Measurements from ENCODE around the gene ZNF423. TPM values are rescaled to one million over a fixed set of nuclear protein-coding genes. Genes with fewer than 3 reads are reported as not detected.

Gene ZNF423
- total and polyA plus RNA-seq, 3 experiments from 2014 or later = not detected

GRCh38 chr16:49596068-49596467 lies 259.8 kb downstream of the ZNF423 start:
- Histone ChIP-seq H3K4me3 (ENCODE audit: low read length) (no peak overlapping the region), H3K36me3 (ENCODE audit: insufficient read depth, low read length) (no peaks in the 10 kb centered on the region), H3K27ac (ENCODE audit: low read depth, low read length) (no peak overlapping the region), H3K27me3 (ENCODE audit: insufficient read depth, low read length, poor library complexity, severe bottlenecking) (no peaks in the 10 kb centered on the region), H3K9me3 (ENCODE audit: low read length) (no peaks in the 10 kb centered on the region), H3K4me1 (ENCODE audit: insufficient read depth, low read length) (peaks cover 8% of the 10 kb centered on the region)
- ChIA-PET CTCF (no interaction called here), POLR2A (no interaction called here)
- Mint-ChIP-seq H3K4me3 (no peak overlapping the region), H3K27me3 (peaks cover 4 to 42% of the 10 kb centered on the region in 2 donors), H3K27ac (no peak overlapping the region), H3K9me3 (no peaks in the 10 kb centered on the region), H3K36me3 (no peaks in the 10 kb centered on the region), H3K4me1 (peaks cover 0 to 7% (median 0%) of the 10 kb centered on the region in 3 donors)
- no peak for DNase-seq

- Histone ChIP-seq H3K9me3 (ENCODE audit: low read length) (no peaks in the 10 kb centered on the region), H3K4me1 (ENCODE audit: insufficient read depth, low read length) (peaks cover 8% of the 10 kb centered on the region), H3K27me3 (ENCODE audit: insufficient read depth, low read length, poor library complexity, severe bottlenecking) (no peaks in the 10 kb centered on the region), H3K36me3 (ENCODE audit: insufficient read depth, low read length) (no peaks in the 10 kb centered on the region), H3K4me3 (ENCODE audit: low read length) (no peak overlapping the region), H3K27ac (ENCODE audit: low read depth, low read length) (no peak overlapping the region)
- ChIA-PET POLR2A (no interaction called here), CTCF (interaction anchor here (3.0 kb wide), 1 partner anchor 187 kb away, joined by 14 read pairs; no protein-coding TSS in a partner anchor)
- H3K9me3 Mint-ChIP-seq = no peaks in the 10 kb centered on the region
- no peak for DNase-seq
- H3K36me3 Mint-ChIP-seq = no peaks in the 10 kb centered on the region
- H3K4me1 Mint-ChIP-seq = peaks cover 0 to 7% (median 0%) of the 10 kb centered on the region in 3 donors
- H3K27ac Mint-ChIP-seq = no peak overlapping the region
- peaks cover 4 to 42% of the 10 kb centered on the region in 2 donors for H3K27me3 Mint-ChIP-seq
- H3K4me3 Mint-ChIP-seq = no peak overlapping the region
Measured at GRCh38 chr16:49594685-49595498, 261.0 kb downstream of the ZNF423 start.

DNA sequence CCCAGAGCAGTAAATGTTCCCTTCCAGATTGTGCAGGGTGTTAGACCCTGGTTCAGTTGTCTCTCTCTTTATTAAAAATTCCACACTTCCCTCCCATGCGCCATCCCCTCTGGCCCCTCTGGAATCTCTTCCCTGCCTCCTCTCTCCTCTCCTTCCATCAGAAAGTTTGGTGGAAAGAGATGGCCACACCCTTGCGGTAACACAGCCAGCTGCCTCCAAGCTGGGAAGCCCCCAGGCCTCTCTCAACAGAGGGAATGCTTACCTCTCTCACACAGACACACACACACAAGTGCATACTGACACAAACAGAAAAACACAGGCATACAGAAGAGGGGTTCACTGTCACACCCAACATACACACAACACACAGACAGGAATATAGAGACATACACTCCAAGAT lies 261.8 kb downstream of the ZNF423 start:
- ChIA-PET POLR2A (no interaction called here), CTCF (interaction anchor here (1.1 to 3.0 kb wide), 3 partner anchors 11 to 186 kb away, joined by 3 to 14 read pairs (median 7); no protein-coding TSS in a partner anchor)
- H3K4me3 Mint-ChIP-seq = no peak overlapping the region
- H3K27ac ChIP-seq (ENCODE audit: low read depth, low read length) = no peak overlapping the region
- peak overlapping the region in 1 of 8 donors; percentile 6 for H3K27ac Mint-ChIP-seq
- no peak overlapping the region for H3K4me3 ChIP-seq (ENCODE audit: low read length)
- no peaks in the 10 kb centered on the region for H3K9me3 ChIP-seq (ENCODE audit: low read length)
- DNase-seq = no peak
- H3K4me1 ChIP-seq (ENCODE audit: insufficient read depth, low read length) = peaks cover 8% of the 10 kb centered on the region
- peaks cover 0 to 7% (median 0%) of the 10 kb centered on the region in 3 donors for H3K4me1 Mint-ChIP-seq
- no peaks in the 10 kb centered on the region for H3K36me3 Mint-ChIP-seq
- H3K27me3 Mint-ChIP-seq = peaks cover 4 to 37% of the 10 kb centered on the region in 2 donors
- H3K36me3 ChIP-seq (ENCODE audit: insufficient read depth, low read length) = no peaks in the 10 kb centered on the region
- H3K27me3 ChIP-seq (ENCODE audit: insufficient read depth, low read length, poor library complexity, severe bottlenecking) = no peaks in the 10 kb centered on the region
- no peaks in the 10 kb centered on the region for H3K9me3 Mint-ChIP-seq

DNA sequence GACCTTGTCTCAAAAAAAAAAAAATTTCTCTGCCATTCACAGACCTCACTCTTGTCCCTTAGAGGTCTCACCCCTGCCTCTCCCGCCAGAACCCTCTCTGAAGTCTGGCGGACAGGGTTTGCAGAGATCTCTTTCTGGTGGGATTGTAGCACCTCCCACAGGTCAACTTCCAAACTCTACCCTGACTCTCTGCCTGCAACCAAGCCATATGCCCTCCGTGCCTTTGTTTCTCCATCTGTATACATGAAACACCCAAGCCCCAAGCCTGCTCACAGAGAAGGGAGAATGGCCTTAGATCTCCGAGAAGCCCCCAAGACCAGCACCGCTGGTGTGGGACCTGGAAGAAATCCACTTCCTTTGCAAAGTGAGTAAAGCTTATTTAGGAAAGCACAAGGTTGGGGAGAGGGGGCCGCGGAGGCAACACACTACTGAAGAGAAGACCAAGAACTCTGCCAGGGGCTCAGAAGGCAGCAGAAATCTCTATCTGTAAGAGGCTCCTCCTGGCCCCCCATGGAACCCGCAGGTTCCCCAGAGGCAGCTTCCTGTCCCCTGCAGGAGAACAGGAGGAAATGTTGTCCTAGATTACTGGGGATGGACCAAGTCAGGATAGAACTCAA lies 262.4 kb downstream of the ZNF423 start:
- H3K4me3 ChIP-seq (ENCODE audit: low read length) = no peak overlapping the region
- Mint-ChIP-seq H3K9me3 (no peaks in the 10 kb centered on the region), H3K36me3 (no peaks in the 10 kb centered on the region), H3K4me3 (no peak overlapping the region), H3K27ac (no peak overlapping the region), H3K4me1 (peaks cover 0 to 7% (median 0%) of the 10 kb centered on the region in 3 donors), H3K27me3 (peaks cover 4 to 32% of the 10 kb centered on the region in 2 donors)
- ChIA-PET POLR2A (no interaction called here), CTCF (interaction anchor here (0.9 to 3.0 kb wide), 9 partner anchors 10 to 189 kb away, joined by 3 to 14 read pairs (median 5); no protein-coding TSS in a partner anchor)
- H3K27me3 ChIP-seq (ENCODE audit: insufficient read depth, low read length, poor library complexity, severe bottlenecking) = no peaks in the 10 kb centered on the region
- H3K27ac ChIP-seq (ENCODE audit: low read depth, low read length) = no peak overlapping the region
- DNase-seq = no peak
- peaks cover 8% of the 10 kb centered on the region for H3K4me1 ChIP-seq (ENCODE audit: insufficient read depth, low read length)
- no peaks in the 10 kb centered on the region for H3K9me3 ChIP-seq (ENCODE audit: low read length)
- H3K36me3 ChIP-seq (ENCODE audit: insufficient read depth, low read length) = no peaks in the 10 kb centered on the region

DNA sequence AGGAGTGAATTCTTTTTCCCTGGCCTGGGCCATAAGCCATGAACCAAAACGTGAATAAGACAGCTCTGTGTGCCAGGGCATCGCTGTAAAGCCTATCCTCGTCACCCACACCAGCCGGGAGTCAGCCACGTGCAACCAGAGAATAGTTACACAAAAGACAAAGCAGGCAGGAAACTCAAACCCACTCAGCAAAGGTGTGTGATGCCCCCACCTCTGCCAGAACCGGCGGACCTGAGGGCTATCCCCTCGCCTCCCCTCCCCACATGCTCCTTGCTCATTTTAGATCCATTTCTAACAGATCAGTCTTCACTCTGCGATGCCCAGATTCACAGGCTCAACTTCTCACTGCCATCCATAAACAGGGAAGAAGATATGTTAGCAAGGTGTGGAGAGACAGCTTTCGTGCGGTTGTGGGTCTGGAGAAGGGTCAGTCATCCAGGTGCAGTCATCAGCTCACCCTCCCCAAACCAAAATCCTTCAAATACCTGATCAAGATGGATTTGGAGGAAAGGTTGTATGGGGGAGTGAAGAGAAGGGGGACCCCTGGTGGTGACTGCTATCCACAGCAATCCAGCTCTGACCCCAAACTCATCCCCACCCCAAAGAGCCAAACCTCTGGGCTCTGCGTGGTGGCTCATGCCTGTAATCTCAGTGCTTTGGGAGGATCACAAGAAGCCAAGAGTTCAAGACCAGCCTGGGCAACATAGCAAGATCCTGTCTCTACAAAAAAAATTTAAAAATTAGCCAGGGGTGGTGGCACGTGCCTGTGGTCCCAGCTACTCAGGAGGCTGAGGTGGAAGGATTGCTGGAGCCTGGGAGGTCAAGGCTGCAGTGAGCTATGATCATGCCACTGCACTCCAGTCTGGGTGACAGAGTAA lies 263.1 kb downstream of the ZNF423 start:
- no peaks in the 10 kb centered on the region for H3K27me3 ChIP-seq (ENCODE audit: insufficient read depth, low read length, poor library complexity, severe bottlenecking)
- H3K4me1 ChIP-seq (ENCODE audit: insufficient read depth, low read length) = peaks cover 8% of the 10 kb centered on the region
- peak in 3 of 5 donors; percentile 4 to 45 (median 28) for DNase-seq
- POLR2A ChIA-PET = no interaction called here
- CTCF ChIA-PET = interaction anchor here (0.9 to 3.0 kb wide), 9 partner anchors 9 to 189 kb away, joined by 3 to 14 read pairs (median 5); no protein-coding TSS in a partner anchor
- no peaks in the 10 kb centered on the region for H3K36me3 ChIP-seq (ENCODE audit: insufficient read depth, low read length)
- peak overlapping the region in 1 of 8 donors; percentile 15 for H3K27ac Mint-ChIP-seq
- no peaks in the 10 kb centered on the region for H3K9me3 ChIP-seq (ENCODE audit: low read length)
- H3K9me3 Mint-ChIP-seq = no peaks in the 10 kb centered on the region
- no peak overlapping the region for H3K27ac ChIP-seq (ENCODE audit: low read depth, low read length)
- H3K4me3 Mint-ChIP-seq = no peak overlapping the region
- H3K4me1 Mint-ChIP-seq = peaks cover 0 to 7% (median 0%) of the 10 kb centered on the region in 3 donors
- peaks cover 4 to 31% of the 10 kb centered on the region in 2 donors for H3K27me3 Mint-ChIP-seq
- H3K36me3 Mint-ChIP-seq = no peaks in the 10 kb centered on the region
- H3K4me3 ChIP-seq (ENCODE audit: low read length) = no peak overlapping the region

DNA sequence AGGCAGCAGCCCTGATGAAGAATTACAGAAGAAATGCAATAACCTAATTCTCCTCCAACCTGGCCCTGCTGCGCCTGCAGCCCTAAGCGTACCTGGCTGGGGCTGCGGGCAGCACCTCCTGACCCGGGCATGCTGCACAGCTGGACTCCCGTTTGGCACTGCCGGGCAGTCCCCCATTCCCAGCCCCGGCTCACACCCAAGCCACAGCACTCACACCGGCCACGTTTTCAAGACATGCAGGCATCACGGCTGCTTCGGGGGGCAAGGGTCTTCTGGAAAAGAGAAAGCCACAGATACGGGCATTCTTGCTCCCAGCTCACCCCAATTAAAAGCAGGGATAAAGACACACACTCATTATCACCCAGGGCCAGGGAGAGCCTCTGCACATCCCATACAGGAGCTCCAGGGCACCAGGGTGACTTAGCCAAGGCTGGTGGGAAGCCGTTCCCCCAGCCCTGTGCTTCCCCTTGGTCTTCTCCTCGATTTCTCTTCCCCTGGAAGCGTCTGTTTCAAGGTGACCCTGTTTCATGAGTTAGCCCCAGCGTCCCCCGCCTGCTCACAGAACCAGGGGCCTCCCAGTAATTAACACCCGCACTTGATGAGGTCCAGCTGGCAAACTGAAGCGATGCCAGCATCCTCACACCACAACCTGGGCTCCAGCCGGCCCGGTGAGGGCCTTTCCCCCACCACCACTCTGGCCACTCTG lies 265.6 kb downstream of the ZNF423 start:
- ChIA-PET CTCF (no interaction called here), POLR2A (no interaction called here)
- DNase-seq = no peak
- Mint-ChIP-seq H3K4me3 (no peak overlapping the region), H3K27me3 (peaks cover 4 to 27% of the 10 kb centered on the region in 2 donors), H3K4me1 (peaks cover 0 to 7% (median 0%) of the 10 kb centered on the region in 3 donors), H3K27ac (no peak overlapping the region), H3K9me3 (no peaks in the 10 kb centered on the region), H3K36me3 (no peaks in the 10 kb centered on the region)
- Histone ChIP-seq H3K9me3 (ENCODE audit: low read length) (no peaks in the 10 kb centered on the region), H3K4me3 (ENCODE audit: low read length) (no peak overlapping the region), H3K27me3 (ENCODE audit: insufficient read depth, low read length, poor library complexity, severe bottlenecking) (no peaks in the 10 kb centered on the region), H3K27ac (ENCODE audit: low read depth, low read length) (no peak overlapping the region), H3K4me1 (ENCODE audit: insufficient read depth, low read length) (peaks cover 5% of the 10 kb centered on the region), H3K36me3 (ENCODE audit: insufficient read depth, low read length) (no peaks in the 10 kb centered on the region)

DNA sequence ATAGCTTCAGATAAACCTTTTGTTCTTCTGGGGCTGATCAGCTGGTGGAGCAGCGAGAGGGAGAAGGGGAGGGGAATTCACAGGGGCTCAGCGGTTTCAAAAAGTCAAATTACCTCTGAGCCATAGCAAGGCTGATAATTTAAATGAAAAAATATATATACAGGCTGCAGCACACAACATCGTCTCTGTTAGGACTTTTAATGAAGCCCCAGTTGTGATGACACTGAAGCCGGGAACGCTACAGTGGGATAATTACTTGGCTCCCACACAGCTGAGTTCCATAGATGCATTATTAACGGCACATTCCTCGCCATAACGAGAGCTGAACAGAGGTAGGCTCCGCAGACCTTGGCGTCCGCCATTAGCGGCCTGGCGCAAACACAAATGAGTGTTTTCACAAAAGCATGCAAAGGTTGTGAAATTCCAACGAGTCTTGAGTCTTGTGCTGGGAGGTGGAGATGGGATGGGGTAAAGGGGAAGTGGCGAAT lies 266.3 kb downstream of the ZNF423 start:
- H3K36me3 ChIP-seq (ENCODE audit: insufficient read depth, low read length) = no peaks in the 10 kb centered on the region
- no peaks in the 10 kb centered on the region for H3K9me3 ChIP-seq (ENCODE audit: low read length)
- H3K27me3 ChIP-seq (ENCODE audit: insufficient read depth, low read length, poor library complexity, severe bottlenecking) = no peaks in the 10 kb centered on the region
- Mint-ChIP-seq H3K36me3 (no peaks in the 10 kb centered on the region), H3K4me3 (no peak overlapping the region), H3K27ac (no peak overlapping the region), H3K27me3 (peaks cover 4 to 23% of the 10 kb centered on the region in 2 donors), H3K9me3 (no peaks in the 10 kb centered on the region), H3K4me1 (peaks cover 0 to 7% (median 0%) of the 10 kb centered on the region in 3 donors)
- no peak overlapping the region for H3K27ac ChIP-seq (ENCODE audit: low read depth, low read length)
- no peak for DNase-seq
- H3K4me1 ChIP-seq (ENCODE audit: insufficient read depth, low read length) = peaks cover 5% of the 10 kb centered on the region
- ChIA-PET CTCF (no interaction called here), POLR2A (no interaction called here)
- H3K4me3 ChIP-seq (ENCODE audit: low read length) = no peak overlapping the region

Measured in CD8-positive, alpha-beta memory T cell (primary cell).